Thyroid gland (tissue), 4 donors: ENCODE data around the gene ATXN3L. TPM values are rescaled to one million over a fixed set of nuclear protein-coding genes. Genes with fewer than 3 reads are reported as not detected.

Experiments used
- DNase-seq, 2 donors: peaks; one replicate each; pipeline ENCODE4 v3.0.0-alpha.2; 2019
- H3K27ac ChIP-seq, 3 donors: fragments of 200-600 bp; sonication (generic); 1 replicate in 2 of 3; 2 replicates in 1 of 3; pipeline ENCODE4 v1.5.1; 2016 to 2019; ENCODE audit warnings: mild to moderate bottlenecking in 1 of 3, moderate library complexity in 1 of 3
- H3K27me3 ChIP-seq: fragments of 200-600 bp; sonication (generic); one replicate; pipeline ENCODE4 v1.5.1; 2019
- H3K36me3 ChIP-seq, 2 donors: fragments of 200-600 bp; sonication (generic); one replicate each; pipeline ENCODE4 v1.5.1; 2016 to 2019
- H3K4me1 ChIP-seq, 2 donors: fragments of 200-600 bp; sonication (generic); one replicate each; pipeline ENCODE4 v1.5.1; 2017 to 2019
- H3K4me3 ChIP-seq, 3 donors: fragments of 200-600 bp; sonication (generic); replicated peaks in 1 of 3; 1 replicate in 2 of 3; 2 replicates in 1 of 3; pipeline ENCODE4 v1.5.1; 2016; ENCODE audit warnings: mild to moderate bottlenecking in 1 of 3
- H3K9me3 ChIP-seq: fragments of 200-600 bp; sonication (generic); one replicate; pipeline ENCODE4 v1.5.1; 2017
- CTCF ChIP-seq, 6 experiments: fragments of 200-600 bp in 3 of 6; fragments of 450-650 bp in 3 of 6; sonication (generic) in 3 of 6; IDR thresholded peaks; one replicate each; pipeline ENCODE4 v1.5.1; 2016 to 2019; ENCODE audit warnings: antibody characterized with exemption in 6 of 6, mild to moderate bottlenecking in 2 of 6, inconsistent platforms in 1 of 6, moderate library complexity in 1 of 6
- POLR2A ChIP-seq, 2 donors: fragments of 450-650 bp; IDR thresholded peaks; one replicate each; pipeline ENCODE4 v1.6.1; 2017; ENCODE audit warnings: antibody characterized with exemption in 2 of 2, mild to moderate bottlenecking in 2 of 2, moderate library complexity in 1 of 2
- WGBS, 2 donors: methylation state at CpG; one replicate each; pipeline ENCODE4 v1.1.5; 2017; 5-methylcytosine and 5-hydroxymethylcytosine counted together
- intact Hi-C: fragments of 100-400 bp; cut with DNase I; formaldehyde crosslinking; loops from one replicate; pipeline ENCODE4 v1.15.1; 2023
- total RNA-seq, 4 donors: library from RNA; depleted of rRNA; stranded (reverse); fragments of >200 nt; gene quantifications; one replicate each; pipeline ENCODE4 v1.2.3, GENCODE V29; 2016

The ATXN3L gene
- total RNA-seq, 4 donors from 2014 or later, result not detected

- H3K9me3 ChIP-seq, result no peaks in the 10 kb centered on the region
- no peaks in the 10 kb centered on the region for H3K36me3 ChIP-seq
- no peaks in the 10 kb centered on the region for H3K27me3 ChIP-seq
- H3K27ac ChIP-seq, result no peak overlapping the region
- intact Hi-C loops, result no loop called here
- DNase-seq, result no peak
- 98 to 100% methylated on average over 3 to 6 of the region's 6 CpGs for WGBS, 2 donors
- H3K4me1 ChIP-seq, result no peaks in the 10 kb centered on the region
- no peak overlapping the region for H3K4me3 ChIP-seq
- no peak for TF ChIP-seq POLR2A (IDR thresholded peaks at IDR 0.05)
- TF ChIP-seq CTCF (IDR thresholded peaks at IDR 0.05), result no peak
Measured at GRCh38 chrX:13281289-13281688, 38.6 kb downstream of the ATXN3L start.

GRCh38 chrX:13279279-13280018 is 40.4 kb downstream of the ATXN3L start:
- Histone ChIP-seq H3K27ac (no peak overlapping the region), H3K4me1 (no peaks in the 10 kb centered on the region), H3K9me3 (no peaks in the 10 kb centered on the region), H3K27me3 (no peaks in the 10 kb centered on the region), H3K36me3 (no peaks in the 10 kb centered on the region), H3K4me3 (no peak overlapping the region)
- DNase-seq, result no peak
- intact Hi-C loops, result no loop called here
- TF ChIP-seq POLR2A (IDR thresholded peaks at IDR 0.05), result no peak
- no peak for TF ChIP-seq CTCF (IDR thresholded peaks at IDR 0.05)
- WGBS, 2 donors, result 86 to 89% methylated on average over 9 of the region's 9 CpGs

DNA sequence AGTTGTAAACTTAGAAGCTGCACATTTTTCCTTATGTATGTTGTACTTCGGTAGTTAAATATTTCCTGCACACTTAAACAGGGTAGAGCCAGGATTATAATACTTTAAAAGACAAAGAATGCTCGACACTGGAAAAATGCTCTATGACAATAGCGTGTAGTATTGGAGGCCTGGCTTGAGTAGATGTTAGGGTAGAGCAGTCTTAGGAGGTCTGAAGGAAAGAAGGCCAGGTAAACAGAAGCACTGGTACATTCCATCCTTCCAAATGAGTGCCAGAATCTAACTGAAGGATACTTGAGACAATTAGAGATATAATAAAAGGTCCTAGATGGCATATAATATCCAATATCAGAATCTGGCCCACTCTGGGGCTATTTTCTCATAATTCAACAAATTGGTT is 42.3 kb downstream of the ATXN3L start:
- H3K9me3 ChIP-seq, result no peaks in the 10 kb centered on the region
- H3K27ac ChIP-seq, result no peak overlapping the region
- DNase-seq, result no peak
- no peaks in the 10 kb centered on the region for H3K4me1 ChIP-seq
- H3K4me3 ChIP-seq, result no peak overlapping the region
- intact Hi-C loops, result no loop called here
- no peaks in the 10 kb centered on the region for H3K27me3 ChIP-seq
- no peaks in the 10 kb centered on the region for H3K36me3 ChIP-seq
- TF ChIP-seq POLR2A (IDR thresholded peaks at IDR 0.05) (no peak), CTCF (IDR thresholded peaks at IDR 0.05) (no peak)
- 81 to 87% methylated on average over 3 of the region's 3 CpGs for WGBS, 2 donors

DNA sequence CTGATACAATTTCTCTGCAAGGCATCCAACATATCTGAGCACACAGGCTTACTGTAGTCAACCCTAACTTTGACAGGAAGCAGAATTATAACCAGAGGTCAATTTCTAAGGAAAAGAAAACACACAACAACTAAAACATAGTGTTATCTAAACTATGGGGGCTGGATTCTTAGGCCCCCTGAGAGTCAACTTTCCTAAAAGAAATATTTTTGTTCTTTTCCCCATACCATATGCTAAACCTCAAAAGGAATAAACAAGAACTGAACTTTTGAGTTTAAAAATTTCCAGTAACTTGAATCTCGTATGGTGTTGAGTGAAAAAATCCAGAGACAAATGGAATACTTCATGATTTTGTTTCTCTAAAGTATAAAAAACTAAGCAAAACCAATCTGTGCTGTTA is 42.9 kb downstream of the ATXN3L start:
- WGBS, 2 donors, result 83 to 84% methylated on average over 1 of the region's 1 CpG
- no peak overlapping the region for H3K27ac ChIP-seq
- H3K4me1 ChIP-seq, result no peaks in the 10 kb centered on the region
- intact Hi-C loops, result no loop called here
- no peaks in the 10 kb centered on the region for H3K9me3 ChIP-seq
- H3K36me3 ChIP-seq, result no peaks in the 10 kb centered on the region
- DNase-seq, result no peak
- TF ChIP-seq POLR2A (IDR thresholded peaks at IDR 0.05) (no peak), CTCF (IDR thresholded peaks at IDR 0.05) (no peak)
- no peak overlapping the region for H3K4me3 ChIP-seq
- no peaks in the 10 kb centered on the region for H3K27me3 ChIP-seq

GRCh38 chrX:13275031-13275430 is 44.8 kb downstream of the ATXN3L start:
- 100% methylated on average over 1 of the region's 1 CpG for WGBS, 2 donors
- H3K27me3 ChIP-seq, result no peaks in the 10 kb centered on the region
- TF ChIP-seq POLR2A (IDR thresholded peaks at IDR 0.05), result no peak
- TF ChIP-seq CTCF (IDR thresholded peaks at IDR 0.05), result no peak
- H3K9me3 ChIP-seq, result no peaks in the 10 kb centered on the region
- H3K4me1 ChIP-seq, result no peaks in the 10 kb centered on the region
- no peak overlapping the region for H3K4me3 ChIP-seq
- no peak overlapping the region for H3K27ac ChIP-seq
- no peak for DNase-seq
- intact Hi-C loops, result no loop called here
- no peaks in the 10 kb centered on the region for H3K36me3 ChIP-seq
